H1 (cell line): ENCODE results near the gene ACTR1A. TPM values are rescaled to one million over a fixed set of nuclear protein-coding genes. Genes with fewer than 3 reads are reported as not detected.

Experiments used
- ASH2L ChIP-seq: fragments of 200-600, 300-600 bp; sonication (generic); IDR thresholded peaks from one replicate; pipeline ENCODE4 v1.7.1; 2017; ENCODE audit warnings: low read length
- BCL11A ChIP-seq, 2 experiments: IDR thresholded peaks; one replicate each; pipeline ENCODE4 v1.6.1; 2011; ENCODE audit warnings: low read depth in 2 of 2, low read length in 2 of 2, mild to moderate bottlenecking in 2 of 2
- BRCA1 ChIP-seq: IDR thresholded peaks from 2 replicates; pipeline ENCODE4 v1.6.1; 2012; ENCODE audit warnings: low read depth, low read length, improper control_type of control experiment
- CBX5 ChIP-seq: fragments of 300-800, 300-1000 bp; sonication (generic); IDR thresholded peaks from 2 replicates; pipeline ENCODE4 v1.7.1; 2016; ENCODE audit warnings: antibody characterized with exemption, low read length, low read depth
- CTCF ChIP-seq, 3 experiments: IDR thresholded peaks; 1 replicate in 2 of 3; 2 replicates in 1 of 3; pipeline versions ENCODE4 v1.5.1 to v1.6.1; 2011; ENCODE audit warnings: low read length in 3 of 3, mild to moderate bottlenecking in 3 of 3, inconsistent platforms in 2 of 3, low read depth in 1 of 3, moderate library complexity in 1 of 3; ENCODE audit not compliant: insufficient read depth in 1 of 3; ENCODE audit errors: control extremely low read depth in 1 of 3
- EP300 ChIP-seq, 2 experiments: IDR thresholded peaks; 1 replicate in 1 of 2; 2 replicates in 1 of 2; pipeline ENCODE4 v1.6.1; 2011 to 2012; ENCODE audit warnings: low read depth in 2 of 2, low read length in 2 of 2, mild to moderate bottlenecking in 2 of 2, borderline replicate concordance in 1 of 2, inconsistent platforms in 1 of 2, moderate library complexity in 1 of 2
- GTF2F1 ChIP-seq: IDR thresholded peaks from 2 replicates; pipeline ENCODE4 v1.6.1; 2012; ENCODE audit warnings: low read depth, low read length, improper control_type of control experiment, borderline replicate concordance
- POLR2A ChIP-seq, 2 experiments: IDR thresholded peaks; 1 replicate in 1 of 2; 2 replicates in 1 of 2; pipeline ENCODE4 v1.6.1; 2011; ENCODE audit warnings: low read depth in 2 of 2, low read length in 2 of 2, mild to moderate bottlenecking in 2 of 2; ENCODE audit errors: control extremely low read depth in 1 of 2
- RBBP5 ChIP-seq: IDR thresholded peaks from 2 replicates; pipeline ENCODE4 v1.7.1; 2012; ENCODE audit warnings: low read depth, mild to moderate bottlenecking, inconsistent platforms, low read length, moderate library complexity, borderline replicate concordance
- RNF2 ChIP-seq: fragments of 200-900, 300-1000 bp; sonication (generic); IDR thresholded peaks from 2 replicates; pipeline ENCODE4 v1.7.1; 2016; ENCODE audit warnings: borderline replicate concordance, low read depth, mild to moderate bottlenecking, antibody characterized with exemption, low read length; ENCODE audit not compliant: poor library complexity, severe bottlenecking; ENCODE audit errors: missing control alignments
- SAP30 ChIP-seq: fragments of 300-600 bp; sonication (generic); IDR thresholded peaks from 2 replicates; pipeline ENCODE4 v1.7.1; 2012; ENCODE audit warnings: low read length, moderate library complexity, mild to moderate bottlenecking, inconsistent platforms; ENCODE audit not compliant: insufficient read depth, insufficient replicate concordance
- SIX5 ChIP-seq: IDR thresholded peaks from 2 replicates; pipeline ENCODE4 v1.6.1; 2011; ENCODE audit warnings: mild to moderate bottlenecking, low read depth, low read length
- SP2 ChIP-seq: IDR thresholded peaks from 2 replicates; pipeline ENCODE4 v1.6.1; 2012; ENCODE audit warnings: mild to moderate bottlenecking, low read length, inconsistent platforms
- TAF7 ChIP-seq: optimal IDR thresholded peaks from 2 replicates; pipeline ENCODE3; 2011; ENCODE audit warnings: low read depth, mild to moderate bottlenecking, inconsistent platforms, low read length, moderate library complexity, borderline replicate concordance
- TBP ChIP-seq: IDR thresholded peaks from 2 replicates; pipeline ENCODE4 v1.6.1; 2011; ENCODE audit warnings: low read depth, low read length, improper control_type of control experiment
- polyA plus RNA-seq, 7 experiments: library from polyadenylated mRNA; depleted of rRNA in 3 of 7; stranded (reverse) in 5 of 7; unstranded in 2 of 7; fragments of >200 nt in 5 of 7; fragments of 200-250 nt in 2 of 7; gene quantifications; 1 replicate in 5 of 7; 2 replicates in 1 of 7; 4 replicates in 1 of 7; pipeline versions ENCODE4 v1.2.1 to v1.2.3, GENCODE V29; 2011 to 2013; ENCODE audit warnings: missing spikeins in 2 of 7, mixed read lengths in 2 of 7
- total RNA-seq: library from RNA; stranded (reverse); fragmentation: NEBNext Ultra II Directional; extraction: Animal tissue kit (Norgen Biotek cat#: 25700); gene quantifications from 2 replicates; pipeline ENCODE4 v1.2.1, GENCODE V29; 2021

The ACTR1A gene
- total and polyA plus RNA-seq, 2 of the 8 experiments (the other 6 are each of a cell fraction or from before 2014, with no cell fraction given): 78.6 to 86.3 TPM

- no peak for TF ChIP-seq SAP30
- no peak for TF ChIP-seq RBBP5
- no peak for TF ChIP-seq EP300 (IDR thresholded peaks at IDR 0.05; ENCODE audit: borderline replicate concordance in 1 of 2, low read depth in 2 of 2, low read length in 2 of 2)
- TF ChIP-seq GTF2F1: no peak
- TF ChIP-seq SIX5: no peak
- peak; percentile 55 for TF ChIP-seq ASH2L
- TF ChIP-seq CBX5: no peak
- TF ChIP-seq RNF2: no peak
- TF ChIP-seq TBP: 0 out of 2 replicates have a peak, but pooled peaks have one; percentile 6
- no peak for TF ChIP-seq SP2
- no peak; a peak in 1 of 3 replicates for TF ChIP-seq POLR2A (IDR thresholded peaks at IDR 0.05; ENCODE audit: control extremely low read depth in 1 of 2, low read depth in 2 of 2, low read length in 2 of 2)
- TF ChIP-seq TAF7: no peak
- no peak for TF ChIP-seq BCL11A (IDR thresholded peaks at IDR 0.05; ENCODE audit: low read depth in 2 of 2, low read length in 2 of 2)
- TF ChIP-seq CTCF (IDR thresholded peaks at IDR 0.05; ENCODE audit: control extremely low read depth in 1 of 3, insufficient read depth in 1 of 3, low read depth in 1 of 3, low read length in 3 of 3): no peak
- TF ChIP-seq BRCA1: no peak
Observed at GRCh38 chr10:102449321-102450123, 53.0 kb downstream of the ACTR1A start (continued).
